ENCODE measurements around the gene FAM229B.
"Not testable (repeated sequence)": the region's sequence is repeated elsewhere in the genome, so short reads cannot be mapped to it uniquely, and the experiment has no call there.

Gene FAM229B

GRCh38 chr6:112087136-112087911 is at the start of gene FAM229B, which contains the start of gene TUBE1:
TSS of gene FAM229B (plus strand) at chr6:112087591. CDS start at chr6:112099284, 11,693 bp downstream.
TSS of gene TUBE1 (minus strand) at chr6:112087482. CDS start at chr6:112087434, 48 bp downstream.
- peak; percentile 96 for DNase-seq (ENCODE audit: low read depth)

- DNase-seq (ENCODE audit: low read depth): no peak
Observed at GRCh38 chr6:112037783-112038216, 49.6 kb upstream of the FAM229B start.

- no peak for DNase-seq (ENCODE audit: low read depth)
Observed at GRCh38 chr6:112038268-112038667, 49.1 kb upstream of the FAM229B start.

DNA sequence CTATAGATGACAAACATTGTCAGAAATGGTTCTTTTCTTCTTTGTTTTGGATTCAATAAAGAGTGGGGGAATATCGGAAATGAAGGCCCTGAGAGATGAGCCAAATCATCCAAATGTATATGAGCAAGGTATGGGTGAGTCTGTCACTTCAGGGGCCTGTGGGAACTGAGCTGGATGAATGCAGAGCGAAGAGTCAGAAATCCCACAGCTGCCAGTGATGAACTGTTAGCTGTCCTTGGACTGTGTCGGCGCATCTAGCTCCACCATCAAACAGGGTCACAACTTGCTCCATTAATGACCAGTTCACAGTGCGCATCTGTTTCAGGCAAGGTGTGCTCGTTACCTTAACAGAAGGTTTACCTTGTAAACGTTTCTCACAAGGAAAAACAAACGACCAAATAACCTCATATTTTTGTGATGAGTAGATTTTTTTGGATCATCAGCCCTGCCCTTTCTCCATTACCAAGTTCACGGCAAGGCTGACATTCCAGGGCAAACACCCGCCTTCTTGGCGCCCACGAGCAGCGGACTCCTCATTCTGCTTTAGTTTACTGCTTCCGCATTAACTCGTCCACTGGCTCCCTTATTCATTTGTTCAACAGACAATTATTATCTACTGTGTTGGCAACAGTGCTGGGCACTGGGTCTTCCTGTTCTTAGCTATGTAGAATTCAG is 48.5 kb upstream of the FAM229B start:
- no peak for DNase-seq (ENCODE audit: low read depth)

GRCh38 chr6:112039431-112039770 is 48.0 kb upstream of the FAM229B start:
- DNase-seq (ENCODE audit: low read depth): no peak

DNA sequence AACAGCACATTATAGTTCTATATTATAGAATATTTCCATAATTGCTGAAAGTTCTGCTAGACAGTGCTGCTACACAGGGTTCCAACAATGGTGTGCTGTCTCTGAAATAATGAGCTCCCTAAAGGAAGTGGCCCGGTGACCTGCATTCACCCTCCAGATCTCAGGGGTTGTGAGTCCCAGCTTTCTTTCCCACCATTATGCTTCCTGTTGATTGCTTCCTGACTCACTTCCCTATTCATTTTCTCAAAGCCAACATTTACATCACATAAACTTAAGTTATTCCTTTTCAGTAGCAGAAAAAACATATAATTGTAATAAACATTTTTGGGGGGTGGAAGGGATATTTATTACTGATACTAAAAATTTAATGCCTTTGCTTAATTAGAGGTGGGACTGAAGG is 46.4 kb upstream of the FAM229B start:
- DNase-seq (ENCODE audit: low read depth): peak; percentile 21

DNA sequence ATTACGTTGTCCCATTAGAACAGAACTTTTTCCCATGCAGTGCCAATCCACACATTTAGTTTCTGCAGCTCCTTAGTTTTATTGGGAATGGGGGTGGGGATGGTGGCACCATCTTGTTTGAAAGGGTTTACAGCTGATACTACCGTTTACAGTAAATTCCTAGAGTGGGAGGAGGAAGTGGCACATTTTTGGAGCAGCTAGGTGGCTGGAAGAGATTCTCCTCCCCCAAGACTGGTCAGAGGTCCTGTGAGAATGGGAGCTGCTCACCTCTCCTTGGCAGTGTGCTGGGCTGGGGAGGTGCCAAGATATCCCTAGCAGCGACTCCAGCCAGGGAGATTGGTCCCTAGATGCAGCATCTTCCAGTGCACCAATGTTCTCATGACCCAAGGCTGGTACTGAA is 45.9 kb upstream of the FAM229B start:
- no peak for DNase-seq (ENCODE audit: low read depth)

GRCh38 chr6:112043032-112044007 is 44.1 kb upstream of the FAM229B start:
- peak; percentile 78 for DNase-seq (ENCODE audit: low read depth)

DNA sequence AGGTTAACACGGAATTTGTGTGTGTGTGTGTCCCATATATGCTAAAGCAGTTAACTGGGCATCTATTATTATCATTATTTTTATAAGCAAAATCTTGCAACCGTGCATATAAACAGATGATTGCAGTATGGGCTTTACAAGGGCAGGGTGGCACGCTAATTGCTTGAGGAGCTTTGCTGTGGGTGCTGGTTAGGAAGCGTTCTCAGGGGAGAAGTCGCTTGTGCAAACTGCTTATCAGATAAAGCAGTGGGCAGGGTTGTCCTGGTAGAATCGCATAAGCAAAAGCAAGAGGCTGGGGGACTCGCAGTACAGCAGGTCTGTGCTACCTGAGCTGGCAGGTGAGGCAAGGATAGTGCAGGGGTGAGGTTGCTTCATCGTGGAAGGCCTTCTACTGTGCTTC is 43.2 kb upstream of the FAM229B start:
- DNase-seq (ENCODE audit: low read depth): no peak

GRCh38 chr6:112044856-112045255 is 42.5 kb upstream of the FAM229B start:
- DNase-seq (ENCODE audit: low read depth): no peak

DNA sequence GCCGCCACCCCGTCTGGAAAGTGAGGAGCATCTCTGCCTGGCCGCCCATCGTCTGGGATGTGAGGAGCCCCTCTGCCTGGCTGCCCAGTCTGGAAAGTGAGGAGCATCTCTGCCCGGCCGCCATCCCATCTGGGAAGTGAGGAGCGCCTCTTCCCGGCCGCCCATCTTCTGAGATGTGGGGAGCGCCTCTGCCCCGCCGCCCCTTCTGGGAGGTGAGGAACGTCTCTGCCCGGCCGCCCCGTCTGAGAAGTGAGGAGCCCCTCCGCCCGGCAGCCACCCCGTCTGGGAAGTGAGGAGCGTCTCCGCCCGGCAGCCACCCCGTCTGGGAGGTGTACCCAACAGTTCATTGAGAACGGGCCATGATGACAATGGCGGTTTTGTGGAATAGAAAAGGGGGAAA is 39.9 kb upstream of the FAM229B start:
- DNase-seq (ENCODE audit: low read depth): not testable (repeated sequence)

GRCh38 chr6:112049026-112049799 is 38.2 kb upstream of the FAM229B start:
- DNase-seq (ENCODE audit: low read depth): no peak

DNA sequence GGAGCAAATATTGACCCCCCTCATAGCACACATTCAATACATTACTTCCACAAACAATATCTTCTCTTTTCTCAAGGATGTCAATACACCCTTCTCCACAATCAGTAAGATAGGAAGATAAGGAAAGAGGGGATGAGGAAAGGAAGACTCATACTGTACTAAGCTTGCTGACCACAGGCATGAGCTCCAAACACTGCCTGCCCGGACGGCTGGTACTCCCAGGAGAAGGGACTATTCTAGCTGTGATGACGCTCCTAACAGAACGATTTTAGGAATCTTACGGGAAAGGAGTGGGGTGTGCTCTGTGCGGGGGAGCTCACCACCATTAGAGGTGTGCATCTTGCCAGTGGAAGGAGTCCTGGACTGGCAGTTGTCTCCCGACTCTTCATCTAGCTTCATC is 37.4 kb upstream of the FAM229B start:
- DNase-seq (ENCODE audit: low read depth): no peak

DNA sequence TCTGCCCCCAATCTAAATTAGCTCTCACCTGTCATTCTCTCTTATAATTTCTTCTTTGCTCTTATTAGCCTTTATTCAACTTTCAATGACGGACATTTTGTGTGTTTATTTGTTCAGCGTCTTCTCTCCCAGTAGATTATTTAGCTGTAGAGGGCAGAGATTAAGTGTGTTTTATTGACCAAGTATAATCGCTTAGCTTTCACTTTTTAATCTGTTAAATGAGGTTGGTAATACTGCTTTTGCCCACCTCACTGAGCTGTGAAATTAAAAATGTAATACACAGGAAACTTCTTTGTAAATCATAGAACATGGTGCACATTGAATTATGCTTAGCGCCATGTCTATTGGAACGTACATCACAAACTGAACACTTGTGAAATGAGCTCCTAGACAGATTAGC is 37.0 kb upstream of the FAM229B start:
- DNase-seq (ENCODE audit: low read depth): no peak

DNA sequence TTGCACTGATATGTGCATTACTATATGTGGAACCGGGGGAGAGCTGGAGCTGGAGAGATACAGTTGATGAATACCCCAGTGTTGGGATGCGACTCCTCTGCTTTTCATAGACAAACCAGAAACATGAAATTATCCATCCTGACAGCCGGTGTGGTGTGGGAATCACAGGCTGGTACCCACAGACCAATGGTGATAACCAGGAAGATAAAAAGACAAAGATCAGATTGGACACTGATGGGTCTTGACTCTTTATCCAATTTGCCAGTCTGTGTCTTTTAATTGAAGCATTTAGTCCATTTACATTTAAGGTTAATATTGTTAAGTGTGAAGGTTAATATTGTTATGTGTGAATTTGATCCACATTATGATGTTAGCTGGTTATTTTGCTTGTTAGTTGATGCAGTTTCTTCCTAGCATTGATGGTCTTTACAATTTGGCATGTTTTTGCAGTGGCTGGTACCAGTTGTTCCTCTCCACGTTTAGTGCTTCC is 36.1 kb upstream of the FAM229B start:
- not testable (repeated sequence) for DNase-seq (ENCODE audit: low read depth)

DNA sequence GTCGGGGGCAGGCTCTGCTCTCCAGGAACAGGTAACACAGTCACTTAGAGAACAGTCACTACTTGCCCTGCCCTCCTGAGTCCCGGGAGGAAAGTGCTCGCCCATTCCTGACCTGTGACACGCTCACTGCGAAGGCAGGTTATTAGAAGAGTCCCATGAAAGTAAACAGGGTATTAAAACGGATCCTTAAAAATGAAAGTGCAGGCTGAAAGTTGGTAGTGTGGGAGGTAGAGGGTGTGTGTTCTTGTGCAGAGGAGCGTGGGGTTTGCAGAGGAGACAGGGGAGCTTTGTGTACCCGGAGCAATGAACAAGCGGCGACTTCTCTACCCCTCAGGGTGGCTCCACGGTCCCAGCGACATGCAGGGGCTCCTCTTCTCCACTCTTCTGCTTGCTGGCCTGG is 33.4 kb upstream of the FAM229B start, which contains the start of gene CCN6:
Gene CCN6, plus strand, starts transcription at position 104 of the 400 bp plus-strand sequence. Its CDS starts 254 bp downstream, at position 358.
- no peak for DNase-seq (ENCODE audit: low read depth)

GRCh38 chr6:112054555-112055190 is 32.7 kb upstream of the FAM229B start:
- no peak for DNase-seq (ENCODE audit: low read depth)

DNA sequence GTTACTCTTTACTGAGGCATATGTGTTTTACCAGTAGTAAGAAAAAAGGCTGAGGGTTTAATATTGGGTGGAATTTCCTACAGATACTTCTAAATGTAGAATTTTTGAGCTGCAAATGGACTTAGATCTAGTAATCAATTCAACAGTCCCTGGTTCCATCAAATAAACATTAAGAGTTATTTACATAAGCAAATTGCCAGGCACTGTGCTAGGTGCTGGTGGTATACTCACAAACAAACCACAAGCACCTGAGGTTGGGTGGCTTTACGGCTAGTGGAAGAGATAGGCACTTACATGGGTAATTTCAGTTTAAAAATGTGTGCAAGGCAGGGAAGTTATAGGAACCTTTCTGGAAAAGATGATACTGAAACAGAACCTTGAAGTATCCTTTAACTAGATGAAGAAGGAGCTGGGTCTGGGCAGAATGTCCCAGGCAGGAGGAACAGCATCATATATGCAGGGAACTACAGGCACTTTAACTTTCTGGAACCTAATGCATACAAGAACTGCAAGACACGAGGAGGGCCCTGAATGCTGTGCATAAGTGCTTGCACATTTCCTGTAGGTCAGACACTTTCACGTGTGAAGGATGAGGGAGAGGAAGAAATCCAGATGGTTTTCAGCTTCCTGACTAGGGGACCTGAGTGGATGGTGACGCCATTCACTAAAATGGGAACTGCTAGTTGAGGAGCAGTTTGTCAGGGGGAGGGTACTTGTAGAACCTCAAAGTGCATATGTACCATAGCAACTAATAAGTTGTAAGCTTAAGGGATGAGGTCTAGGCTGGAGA is 29.0 kb upstream of the FAM229B start:
- DNase-seq (ENCODE audit: low read depth): no peak

DNA sequence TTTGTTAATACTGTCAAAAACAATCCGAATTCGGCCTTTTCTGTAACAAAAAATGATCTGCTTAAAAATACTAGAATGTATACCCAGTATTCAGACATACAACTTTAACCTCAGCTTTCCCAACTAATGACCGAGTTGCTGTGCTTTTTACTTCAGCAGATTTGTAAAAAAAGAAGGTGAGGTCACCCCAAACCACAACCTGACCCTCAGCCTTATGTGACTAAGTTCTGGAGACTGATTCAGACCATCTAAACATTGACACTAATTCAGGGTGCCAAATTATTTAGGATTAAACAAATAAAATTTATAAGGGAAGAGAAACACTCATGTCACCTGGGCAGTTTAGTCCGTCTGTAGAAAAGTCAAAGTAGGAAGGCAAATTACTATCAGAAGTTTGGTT is 25.8 kb upstream of the FAM229B start:
- no peak for DNase-seq (ENCODE audit: low read depth)

GRCh38 chr6:112062966-112063365 is 24.4 kb upstream of the FAM229B start:
- DNase-seq (ENCODE audit: low read depth): no peak

Data from CMK (cell line).